Activated T-helper 17 cell treated with anti-CD3 and anti-CD28 coated beads, Interleukin-2, amount 50 U/mL, for 72 hours (primary cell): ENCODE results near the gene RPL18A. TPM values are rescaled to one million over a fixed set of nuclear protein-coding genes. Genes with fewer than 3 reads are reported as not detected.

Source experiments
- ATAC-seq: fragments of 150-1000 bp; cut with Tn5 transposase; replicated peaks from 2 replicates; pipeline ENCODE4 v1.10.0; 2021; ENCODE audit warnings: mild to moderate bottlenecking, moderate library complexity
- H3K27ac Mint-ChIP-seq: one replicate; pipeline ENCODE4 v1.8.0; 2022; ENCODE audit warnings: mixed read lengths
- H3K27me3 Mint-ChIP-seq: one replicate; pipeline ENCODE4 v1.8.0; 2022; ENCODE audit warnings: mixed read lengths
- H3K36me3 Mint-ChIP-seq: one replicate; pipeline ENCODE4 v1.8.0; 2022; ENCODE audit warnings: low read depth, mild to moderate bottlenecking, mixed read lengths
- H3K4me1 Mint-ChIP-seq: one replicate; pipeline ENCODE4 v1.8.0; 2022; ENCODE audit warnings: mixed read lengths
- H3K4me3 Mint-ChIP-seq: one replicate; pipeline ENCODE4 v1.8.0; 2022; ENCODE audit warnings: mild to moderate bottlenecking, mixed read lengths
- H3K9me3 Mint-ChIP-seq: one replicate; pipeline ENCODE4 v1.8.0; 2022; ENCODE audit warnings: mixed read lengths
- total RNA-seq, 2 donors: library from RNA; stranded (reverse); gene quantifications; one replicate each; pipeline ENCODE4 v1.2.3, GENCODE V29; 2022

RPL18A gene
- total RNA-seq, 2 donors from 2014 or later, result 2,920 to 3,543 TPM

- Mint-ChIP-seq H3K9me3 (no peaks in the 10 kb centered on the region), H3K36me3 (no peaks in the 10 kb centered on the region), H3K4me3 (no peak overlapping the region), H3K4me1 (no peaks in the 10 kb centered on the region), H3K27ac (no peak overlapping the region), H3K27me3 (no peaks in the 10 kb centered on the region)
- ATAC-seq, result no peak
Observed at GRCh38 chr19:17888260-17888659, 28.6 kb downstream of the RPL18A start.

DNA sequence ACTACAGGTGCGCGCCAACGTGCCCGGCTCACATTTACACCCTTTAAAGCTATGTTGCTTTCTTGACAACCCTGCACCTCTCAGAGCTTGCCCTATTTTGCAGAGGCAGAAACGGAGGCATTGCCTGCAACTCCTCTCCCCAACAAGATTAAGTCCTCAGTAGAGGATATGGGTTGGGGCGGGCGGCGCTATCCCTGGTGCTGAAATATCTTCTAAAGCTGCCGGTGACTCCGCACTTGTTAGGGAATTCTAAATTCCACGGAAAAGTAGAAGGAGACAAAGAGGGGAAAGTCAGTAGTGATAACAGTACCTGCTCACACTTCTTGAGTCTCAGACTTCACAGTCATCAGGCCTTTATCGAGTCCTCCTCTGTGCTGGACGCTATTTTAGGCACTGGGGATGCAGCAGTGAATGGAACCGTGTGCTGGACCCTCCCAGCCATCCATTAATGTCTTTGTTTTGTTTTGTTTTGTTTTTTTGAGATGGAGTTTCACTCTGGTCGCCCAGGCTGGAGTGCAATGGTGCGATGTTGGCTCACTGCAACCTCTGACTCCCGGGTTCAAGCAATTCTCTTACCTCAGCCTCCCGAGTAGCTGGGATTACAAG, 30.0 kb downstream of the RPL18A start:
- Mint-ChIP-seq H3K9me3 (no peaks in the 10 kb centered on the region), H3K27ac (no peak overlapping the region), H3K4me3 (no peak overlapping the region), H3K27me3 (no peaks in the 10 kb centered on the region), H3K4me1 (no peaks in the 10 kb centered on the region), H3K36me3 (no peaks in the 10 kb centered on the region)
- ATAC-seq, result no peak

DNA sequence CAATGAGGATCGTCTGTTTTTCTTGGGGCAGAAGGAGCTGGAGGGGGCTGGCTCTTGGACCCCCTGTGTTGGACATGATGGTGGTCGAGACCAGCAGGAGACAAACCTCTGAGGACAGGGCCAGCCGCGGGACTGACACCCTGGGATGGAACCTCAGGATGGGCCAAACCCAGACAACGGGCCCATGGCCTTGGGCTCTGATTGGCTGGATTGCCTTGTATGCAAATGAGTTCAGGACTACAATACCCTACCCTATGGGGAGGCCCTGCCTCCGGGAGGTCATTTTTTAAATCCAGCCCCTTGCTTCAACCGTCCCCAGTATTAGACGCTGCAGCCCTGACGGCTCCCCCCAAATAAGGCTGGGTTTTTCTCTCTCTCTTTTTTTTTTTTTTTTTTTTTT, 34.1 kb downstream of the RPL18A start:
- no peaks in the 10 kb centered on the region for H3K9me3 Mint-ChIP-seq
- H3K27ac Mint-ChIP-seq, result no peak overlapping the region
- peaks cover 4% of the 10 kb centered on the region for H3K27me3 Mint-ChIP-seq
- H3K4me3 Mint-ChIP-seq, result no peak overlapping the region
- no peak for ATAC-seq
- H3K4me1 Mint-ChIP-seq, result no peaks in the 10 kb centered on the region
- no peaks in the 10 kb centered on the region for H3K36me3 Mint-ChIP-seq

GRCh38 chr19:17902701-17903100, 43.0 kb downstream of the RPL18A start:
- peaks cover 17% of the 10 kb centered on the region for H3K27me3 Mint-ChIP-seq
- no peaks in the 10 kb centered on the region for H3K9me3 Mint-ChIP-seq
- H3K4me1 Mint-ChIP-seq, result no peaks in the 10 kb centered on the region
- no peak overlapping the region for H3K27ac Mint-ChIP-seq
- no peak overlapping the region for H3K4me3 Mint-ChIP-seq
- no peak for ATAC-seq
- no peaks in the 10 kb centered on the region for H3K36me3 Mint-ChIP-seq

DNA sequence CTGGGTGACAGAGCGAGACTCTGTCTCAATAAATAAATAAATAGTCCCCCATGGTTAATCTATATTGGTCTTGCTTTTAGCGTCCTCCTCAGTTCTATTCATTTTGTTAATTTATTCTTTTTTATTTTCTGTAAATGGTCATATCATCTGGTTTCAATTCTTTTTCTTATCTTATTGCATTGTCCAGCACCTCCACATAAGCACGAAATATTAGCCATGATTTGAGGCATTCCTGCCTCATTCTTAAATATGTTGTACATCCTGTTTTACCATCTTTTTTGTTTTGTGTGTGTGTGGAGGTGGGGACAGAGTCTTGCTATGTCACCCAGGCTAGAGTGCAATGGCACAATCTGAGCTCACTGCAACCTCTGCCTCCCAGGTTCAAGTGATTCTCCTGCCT, 48.5 kb downstream of the RPL18A start:
- H3K27ac Mint-ChIP-seq, result no peak overlapping the region
- H3K9me3 Mint-ChIP-seq, result peaks cover 4% of the 10 kb centered on the region
- ATAC-seq, result no peak
- H3K4me1 Mint-ChIP-seq, result no peaks in the 10 kb centered on the region
- no peak overlapping the region for H3K4me3 Mint-ChIP-seq
- no peaks in the 10 kb centered on the region for H3K36me3 Mint-ChIP-seq
- H3K27me3 Mint-ChIP-seq, result no peaks in the 10 kb centered on the region

DNA sequence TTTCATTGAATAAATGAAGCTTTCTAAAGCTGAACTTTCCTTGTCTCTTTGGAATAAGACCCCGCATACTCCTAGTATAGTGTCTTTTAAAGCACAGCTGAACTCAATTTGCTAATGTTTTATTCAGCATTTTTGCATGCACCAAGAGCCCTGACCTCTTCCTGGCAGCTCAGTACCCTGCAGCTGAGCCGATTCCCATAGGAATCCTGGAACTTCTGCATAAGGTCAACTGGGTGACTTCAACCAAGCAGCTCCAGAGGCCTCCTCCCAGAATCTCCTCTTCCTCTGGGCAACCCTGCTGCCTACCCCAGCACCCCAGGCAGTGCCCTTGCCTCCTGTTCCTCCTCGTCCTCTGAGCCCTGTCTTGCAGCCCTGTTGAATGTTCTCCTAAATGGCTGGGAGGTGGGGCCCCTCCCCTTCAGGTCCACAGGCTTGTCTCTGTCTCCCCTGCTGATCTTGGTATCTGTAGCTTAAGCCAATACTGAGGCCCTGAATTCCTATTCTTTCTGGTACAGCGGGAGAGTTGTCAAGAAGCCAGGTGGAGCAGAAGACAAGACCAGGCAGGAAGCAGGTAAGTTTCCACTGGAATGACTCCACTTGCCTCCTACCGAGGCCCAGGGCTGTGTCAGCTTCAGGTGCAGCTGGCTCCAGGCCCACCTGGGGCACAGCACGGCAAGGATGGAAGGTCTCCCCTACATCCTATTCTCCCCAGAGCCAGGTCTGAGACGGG, 49.5 kb downstream of the RPL18A start:
- Mint-ChIP-seq H3K27me3 (no peaks in the 10 kb centered on the region), H3K4me1 (no peaks in the 10 kb centered on the region), H3K9me3 (peaks cover 4% of the 10 kb centered on the region), H3K27ac (no peak overlapping the region), H3K4me3 (no peak overlapping the region), H3K36me3 (no peaks in the 10 kb centered on the region)
- no peak for ATAC-seq

DNA sequence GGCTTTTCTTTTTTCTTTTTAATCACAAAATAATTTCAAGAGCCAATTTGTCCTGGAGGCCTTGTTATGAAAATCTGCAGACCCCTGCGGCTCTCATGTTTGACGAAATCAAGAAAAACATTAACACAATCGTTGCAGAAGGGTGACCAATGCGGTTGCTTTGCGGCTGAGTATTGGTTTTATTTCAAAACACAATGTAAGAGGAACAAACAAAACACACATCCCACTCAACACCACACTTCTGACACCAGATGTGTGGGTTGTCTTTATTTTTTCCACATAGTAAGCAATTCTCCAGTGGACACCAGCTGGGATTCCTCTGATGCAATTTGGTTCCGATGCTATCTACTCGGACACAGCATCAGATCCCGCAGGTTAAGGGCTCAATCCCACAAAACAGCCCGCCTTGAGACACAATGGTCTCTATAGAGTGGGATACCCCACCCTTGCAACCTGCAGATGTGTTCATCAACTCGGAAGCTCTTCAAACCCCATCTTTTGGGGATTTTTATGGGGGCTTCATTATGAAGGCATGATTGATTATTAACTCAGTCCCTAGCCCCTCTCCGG, 51.2 kb downstream of the RPL18A start:
- H3K4me3 Mint-ChIP-seq, result no peak overlapping the region
- H3K4me1 Mint-ChIP-seq, result no peaks in the 10 kb centered on the region
- ATAC-seq, result no peak
- no peak overlapping the region for H3K27ac Mint-ChIP-seq
- no peaks in the 10 kb centered on the region for H3K27me3 Mint-ChIP-seq
- H3K36me3 Mint-ChIP-seq, result no peaks in the 10 kb centered on the region
- peaks cover 4% of the 10 kb centered on the region for H3K9me3 Mint-ChIP-seq

Other genes with a start within 250 kb of the RPL18A start
- under 1 TPM; 0.16 to 0.45 TPM for gene UNC13A, start 171.6 kb upstream of the RPL18A start, total RNA-seq
- gene MAP1S, start 140.4 kb upstream of the RPL18A start, total RNA-seq, result 10 to 100 TPM; 74.0 to 83.7 TPM
- gene FCHO1, start 108.4 kb upstream of the RPL18A start, total RNA-seq, result 10 to 100 TPM; 64.0 to 75.5 TPM
- gene B3GNT3, start 64.8 kb upstream of the RPL18A start, total RNA-seq, result 1 to 10 TPM in 1 of 2 donors, not detected in 1; 1.2 TPM
- 1 to 10 TPM; 7.6 to 8.3 TPM for gene INSL3, start 38.4 kb upstream of the RPL18A start, total RNA-seq
- gene JAK3, start 11.9 kb upstream of the RPL18A start, total RNA-seq, result 100 to 1,000 TPM; 186 to 250 TPM
- gene SLC5A5, start 12.0 kb downstream of the RPL18A start, total RNA-seq, result 1 to 10 TPM in 1 of 2 donors, under 1 TPM in 1; 0.65 to 1.4 TPM
- gene CCDC124, start 73.1 kb downstream of the RPL18A start, total RNA-seq, result 10 to 100 TPM; 52.4 to 90.5 TPM
- under 1 TPM; 0.50 to 0.61 TPM for gene KCNN1, start 107.2 kb downstream of the RPL18A start, total RNA-seq
- gene ARRDC2, start 148.3 kb downstream of the RPL18A start, total RNA-seq, result 10 to 100 TPM; 32.0 to 98.0 TPM
- gene IL12RB1, start 227.0 kb downstream of the RPL18A start, total RNA-seq, result 10 to 100 TPM; 28.6 to 54.5 TPM
- 10 to 100 TPM; 23.5 to 46.6 TPM for gene MAST3, start 237.9 kb downstream of the RPL18A start, total RNA-seq